ENCODE measurements around the gene PCDHGB1. TPM values are rescaled to one million over a fixed set of nuclear protein-coding genes. Genes with fewer than 3 reads are reported as not detected.
"Not testable (repeated sequence)": the region's sequence is repeated elsewhere in the genome, so short reads cannot be mapped to it uniquely, and the experiment has no call there.

The PCDHGB1 gene
- total RNA-seq, 4 donors from 2014 or later: 0.20 to 1.1 (median 0.74) TPM

DNA sequence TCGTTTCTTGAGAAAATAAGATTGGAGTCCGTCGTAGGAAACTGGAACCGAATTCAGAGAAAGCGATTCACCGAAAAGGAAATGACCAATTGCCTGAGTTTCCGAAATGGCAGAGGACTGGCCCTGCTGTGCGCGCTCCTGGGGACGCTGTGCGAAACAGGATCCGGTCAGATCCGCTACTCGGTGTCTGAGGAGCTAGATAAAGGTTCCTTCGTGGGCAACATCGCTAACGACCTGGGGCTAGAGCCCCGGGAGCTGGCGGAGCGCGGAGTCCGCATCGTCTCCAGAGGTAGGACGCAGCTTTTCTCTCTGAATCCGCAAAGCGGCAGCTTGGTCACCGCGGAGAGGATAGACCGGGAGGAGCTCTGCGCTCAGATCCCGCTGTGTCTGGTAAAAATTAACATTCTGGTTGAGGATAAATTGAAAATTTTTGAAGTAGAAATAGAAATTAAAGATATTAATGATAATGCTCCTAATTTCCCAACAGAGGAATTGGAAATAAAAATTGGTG is 5.9 kb upstream of the PCDHGB1 start:
- in situ Hi-C loops (cut with MboI; ENCODE audit: low sequenced_read_pairs in 4 of 4) (loop anchor here in 1 of 4 donors (10.0 kb wide), 1 partner anchor 221 kb away; no protein-coding TSS in a partner anchor), intact Hi-C loops (cut with DNase I; ENCODE audit: low total_unique reads) (no loop called here)
- Histone ChIP-seq H3K4me3 (peak overlapping the region; percentile 34 to 57 (median 44)), H3K36me3 (no peaks in the 10 kb centered on the region), H3K4me1 (no peaks in the 10 kb centered on the region), H3K27me3 (peaks cover 4 to 13% (median 8%) of the 10 kb centered on the region in 3 donors), H3K27ac (peak overlapping the region; percentile 56 to 73 (median 63)), H3K9me3 (peaks cover 0 to 21% (median 0%) of the 10 kb centered on the region in 3 donors)
- peak; percentile 36 to 60 for ATAC-seq
- DNase-seq: no peak
- TF ChIP-seq POLR2A (IDR thresholded peaks at IDR 0.05): no peak
- no peak for TF ChIP-seq CTCF (IDR thresholded peaks at IDR 0.05 in 4 of 5, conservative IDR thresholded peaks at IDR 0.05 in 1 of 5)

DNA sequence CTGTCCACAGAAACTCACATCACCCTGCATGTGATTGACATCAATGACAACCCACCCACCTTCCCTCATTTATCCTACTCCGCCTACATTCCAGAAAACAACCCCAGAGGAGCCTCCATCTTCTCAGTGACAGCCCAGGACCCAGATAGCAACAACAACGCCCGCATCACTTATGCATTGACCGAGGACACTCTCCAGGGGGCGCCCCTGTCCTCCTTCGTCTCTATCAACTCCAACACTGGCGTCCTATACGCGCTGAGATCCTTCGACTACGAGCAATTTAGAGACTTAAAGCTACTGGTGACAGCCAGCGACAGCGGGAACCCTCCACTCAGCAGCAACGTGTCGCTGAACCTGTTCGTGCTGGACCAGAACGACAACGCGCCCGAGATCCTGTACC is 4.6 kb upstream of the PCDHGB1 start:
- H3K36me3 ChIP-seq: no peaks in the 10 kb centered on the region
- intact Hi-C loops (cut with DNase I; ENCODE audit: low total_unique reads) (no loop called here), in situ Hi-C loops (cut with MboI; ENCODE audit: low sequenced_read_pairs in 4 of 4) (loop anchor here in 1 of 4 donors (10.0 kb wide), 1 partner anchor 219 kb away; no protein-coding TSS in a partner anchor)
- peaks cover 8 to 9% (median 8%) of the 10 kb centered on the region in 3 donors for H3K27me3 ChIP-seq
- ATAC-seq: no peak
- peak overlapping the region in 1 of 4 donors; percentile 43 for H3K4me3 ChIP-seq
- H3K4me1 ChIP-seq: no peaks in the 10 kb centered on the region
- H3K9me3 ChIP-seq: peaks cover 0 to 9% (median 0%) of the 10 kb centered on the region in 3 donors
- DNase-seq: no peak
- H3K27ac ChIP-seq: no peak overlapping the region
- no peak for TF ChIP-seq CTCF (IDR thresholded peaks at IDR 0.05 in 4 of 5, conservative IDR thresholded peaks at IDR 0.05 in 1 of 5)

GRCh38 chr5:141346017-141346416 is 3.9 kb upstream of the PCDHGB1 start:
- H3K36me3 ChIP-seq; ATAC-seq; intact Hi-C loops (cut with DNase I; ENCODE audit: low total_unique reads); H3K27me3 ChIP-seq; DNase-seq; H3K27ac ChIP-seq; H3K4me1 ChIP-seq; H3K9me3 ChIP-seq; H3K4me3 ChIP-seq: not testable (repeated sequence)
- in situ Hi-C loops (cut with MboI; ENCODE audit: low sequenced_read_pairs in 4 of 4): loop anchor here in 1 of 4 donors (10.0 kb wide), 1 partner anchor 219 kb away; no protein-coding TSS in a partner anchor

DNA sequence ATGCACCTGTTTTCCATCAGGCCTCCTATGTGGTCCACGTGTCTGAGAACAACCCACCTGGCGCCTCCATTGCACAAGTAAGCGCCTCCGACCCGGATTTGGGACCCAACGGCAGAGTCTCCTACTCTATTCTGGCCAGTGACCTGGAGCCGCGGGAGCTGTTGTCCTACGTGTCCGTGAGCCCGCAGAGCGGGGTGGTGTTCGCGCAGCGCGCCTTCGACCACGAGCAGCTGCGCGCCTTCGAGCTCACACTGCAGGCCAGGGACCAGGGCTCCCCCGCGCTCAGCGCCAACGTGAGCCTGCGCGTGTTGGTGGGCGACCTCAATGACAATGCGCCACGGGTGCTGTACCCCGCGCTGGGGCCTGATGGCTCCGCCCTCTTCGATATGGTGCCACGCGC is 1.7 kb downstream of the PCDHGB1 start:
- no peak for DNase-seq
- intact Hi-C loops (cut with DNase I; ENCODE audit: low total_unique reads): no loop called here
- Histone ChIP-seq H3K4me3 (no peak overlapping the region), H3K4me1 (no peaks in the 10 kb centered on the region), H3K27me3 (peaks cover 0 to 28% (median 9%) of the 10 kb centered on the region in 3 donors), H3K36me3 (no peaks in the 10 kb centered on the region), H3K27ac (no peak overlapping the region), H3K9me3 (peaks cover 0 to 7% (median 3%) of the 10 kb centered on the region in 3 donors)
- no peak for ATAC-seq
- TF ChIP-seq CTCF (IDR thresholded peaks at IDR 0.05 in 4 of 5, conservative IDR thresholded peaks at IDR 0.05 in 1 of 5): no peak
- TF ChIP-seq POLR2A (IDR thresholded peaks at IDR 0.05): no peak
- in situ Hi-C loops (cut with MboI; ENCODE audit: low sequenced_read_pairs in 4 of 4): no loop called here

DNA sequence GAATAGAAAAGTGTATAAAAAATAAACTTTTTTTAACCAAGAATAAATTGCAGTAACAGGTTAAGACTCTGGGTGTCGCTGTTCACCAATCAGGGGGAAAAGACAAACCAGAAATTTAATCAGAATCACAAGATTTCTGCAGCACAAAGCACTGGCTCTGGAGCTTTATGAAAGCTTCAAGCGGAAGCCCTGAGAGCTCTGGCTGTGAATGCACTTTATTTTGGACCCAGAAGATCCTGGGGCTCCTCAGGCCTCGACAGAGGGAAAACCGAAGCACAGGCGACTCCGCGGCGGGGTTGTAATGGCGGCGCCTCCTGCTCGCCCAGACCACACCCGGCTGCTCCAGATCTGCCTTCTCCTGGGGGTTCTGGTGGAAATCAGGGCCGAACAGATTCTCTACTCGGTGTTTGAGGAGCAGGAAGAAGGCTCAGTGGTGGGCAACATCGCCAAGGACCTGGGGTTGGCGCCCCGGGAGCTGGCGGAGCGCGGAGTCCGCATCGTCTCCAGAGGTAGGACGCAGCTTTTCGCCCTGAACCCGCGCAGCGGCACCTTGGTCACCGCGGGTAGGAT is 5.1 kb downstream of the PCDHGB1 start, which contains the start of gene PCDHGA4:
Gene PCDHGA4, plus strand, starts transcription at position 122 of the 570 bp plus-strand sequence. Its CDS starts 87 bp downstream, at position 209.
- peaks cover 0 to 7% (median 3%) of the 10 kb centered on the region in 3 donors for H3K9me3 ChIP-seq
- ATAC-seq: no peak
- peak in 4 of 5 experiments; percentile 34 to 65 (median 38) for TF ChIP-seq CTCF (IDR thresholded peaks at IDR 0.05 in 4 of 5, conservative IDR thresholded peaks at IDR 0.05 in 1 of 5)
- no peak for TF ChIP-seq POLR2A (IDR thresholded peaks at IDR 0.05)

More for the DNA sequence above, 5.1 kb downstream of the PCDHGB1 start, which contains the start of gene PCDHGA4:
- H3K4me3 ChIP-seq: peak within 1 kb of the TSS; percentile 35 to 58 (median 42)
- in situ Hi-C loops (cut with MboI; ENCODE audit: low sequenced_read_pairs in 4 of 4): no loop called here
- peaks cover 0 to 26% (median 10%) of the 10 kb centered on the region in 3 donors for H3K27me3 ChIP-seq
- H3K27ac ChIP-seq: peak within 1 kb of the TSS; percentile 39 to 59 (median 53)
- intact Hi-C loops (cut with DNase I; ENCODE audit: low total_unique reads): no loop called here
- H3K36me3 ChIP-seq: no peaks in the 10 kb centered on the region
- DNase-seq: no peak
- peaks cover 0 to 6% of the 10 kb centered on the region in 2 donors for H3K4me1 ChIP-seq

Measured in gastrocnemius medialis (tissue), 4 donors.